COLO829 (cell line): Measurements from ENCODE around the gene RFX3.
A peak's percentile ranks its signal among the peaks of the same experiment; 100 is the strongest.

Experiments used
- DNase-seq: peaks from one replicate; pipeline ENCODE4 v3.0.0; 2012; ENCODE audit warnings: low spot score

Gene RFX3

GRCh38 chr9:3271581-3271980, 254.2 kb downstream of the RFX3 start:
- no peak for DNase-seq

- no peak for DNase-seq
Observed at GRCh38 chr9:3271157-3271556, 254.6 kb downstream of the RFX3 start.

- DNase-seq: no peak
Observed at GRCh38 chr9:3268223-3268622, 257.6 kb downstream of the RFX3 start.

GRCh38 chr9:3263698-3264097, 262.1 kb downstream of the RFX3 start:
- DNase-seq: no peak

GRCh38 chr9:3262826-3263529, 262.8 kb downstream of the RFX3 start:
- no peak for DNase-seq

GRCh38 chr9:3261484-3261883, 264.3 kb downstream of the RFX3 start:
- DNase-seq: no peak

- no peak for DNase-seq
Observed at GRCh38 chr9:3256571-3257330, 269.1 kb downstream of the RFX3 start.

- DNase-seq: no peak
Observed at GRCh38 chr9:3251309-3251708, 274.5 kb downstream of the RFX3 start.

- no peak for DNase-seq
Observed at GRCh38 chr9:3250741-3251140, 275.1 kb downstream of the RFX3 start.

GRCh38 chr9:3247211-3247610, 278.6 kb downstream of the RFX3 start:
- no peak for DNase-seq

- DNase-seq: no peak
Observed at GRCh38 chr9:3246241-3246640, 279.6 kb downstream of the RFX3 start.

GRCh38 chr9:3244963-3245653, 280.7 kb downstream of the RFX3 start:
- no peak for DNase-seq

GRCh38 chr9:3243683-3244082, 282.1 kb downstream of the RFX3 start:
- no peak for DNase-seq

GRCh38 chr9:3241290-3241689, 284.5 kb downstream of the RFX3 start:
- DNase-seq: no peak

- DNase-seq: peak; percentile 20
Observed at GRCh38 chr9:3240656-3241268, 285.0 kb downstream of the RFX3 start.

- no peak for DNase-seq
Observed at GRCh38 chr9:3239240-3239639, 286.6 kb downstream of the RFX3 start.

- no peak for DNase-seq
Observed at GRCh38 chr9:3238236-3238635, 287.6 kb downstream of the RFX3 start.

- no peak for DNase-seq
Observed at GRCh38 chr9:3237121-3237520, 288.7 kb downstream of the RFX3 start.

GRCh38 chr9:3235497-3235896, 290.3 kb downstream of the RFX3 start:
- no peak for DNase-seq

GRCh38 chr9:3224931-3225330, 300.9 kb downstream of the RFX3 start:
- no peak for DNase-seq

- DNase-seq: no peak
Observed at GRCh38 chr9:3215658-3216057, 310.1 kb downstream of the RFX3 start.

GRCh38 chr9:3214741-3215140, 311.1 kb downstream of the RFX3 start:
- no peak for DNase-seq
